Right ventricle myocardium superior (tissue), 1 donor: ENCODE data around the gene POLR1B. TPM values are rescaled to one million over a fixed set of nuclear protein-coding genes. Genes with fewer than 3 reads are reported as not detected.
"Not testable (repeated sequence)": the region's sequence is repeated elsewhere in the genome, so short reads cannot be mapped to it uniquely, and the experiment has no call there.

ENCODE experiments used
- ATAC-seq: fragments of 200-7000 bp; cut with Tn5 transposase; one replicate; pipeline ENCODE4 v1.9.1; 2020; ENCODE audit warnings: mild to moderate bottlenecking; ENCODE audit not compliant: poor library complexity
- DNase-seq: peaks from one replicate; pipeline ENCODE4 v3.0.0-alpha.2; 2020
- intact Hi-C: fragments of 100-400 bp; cut with DNase I; formaldehyde crosslinking; loops from one replicate; pipeline ENCODE4 v1.11.2; 2022
- long read RNA-seq: library from polyadenylated mRNA; unstranded; transcript quantifications from one replicate; pipeline ENCODE4 v2.0.0, GENCODE V29; 2021
- total RNA-seq: library from RNA; stranded (reverse); fragmentation: NEBNext Ultra II Directional; extraction: Animal tissue kit (Norgen Biotek cat#: 25700); gene quantifications from one replicate; pipeline ENCODE4 v1.2.1, GENCODE V29; 2021
- donor health status: DM: no; HTN: yes; CAD: no; lungs with severe emphysema.

POLR1B gene
- 9.1 TPM for total RNA-seq
- long read RNA-seq, full-length matches to known transcripts, result 20 of 21 reads
- long read RNA-seq, partial matches to known transcripts, result 1 of 21 reads
- long read RNA-seq, other reads (novel, unspliced or antisense), result 0 of 21 reads

- intact Hi-C loops, result loop anchor here (5.0 kb wide), 1 partner anchor 40 kb away; the partner anchor contains the start of gene CHCHD5
These were observed at the start of gene POLR1B for GRCh38 chr2:112542123-112542983. POLR1B (plus strand) TSS chr2:112542465; CDS start chr2:112542495, 30 bp downstream.

GRCh38 chr2:112493048-112493447 lies 49.2 kb upstream of the POLR1B start:
- DNase-seq (no peak), ATAC-seq (no peak)
- intact Hi-C loops, result no loop called here

More at GRCh38 chr2:112542123-112542983, at the start of gene POLR1B:
- DNase-seq, result peak; percentile 91
- ATAC-seq, result peak; percentile 98

- DNase-seq (no peak), ATAC-seq (peak; percentile 62)
- intact Hi-C loops, result no loop called here
These were observed 48.2 kb upstream of the POLR1B start for GRCh38 chr2:112493858-112494648.

GRCh38 chr2:112494828-112495227 lies 47.4 kb upstream of the POLR1B start:
- DNase-seq (no peak), ATAC-seq (no peak)
- intact Hi-C loops, result no loop called here

GRCh38 chr2:112495878-112496277 lies 46.4 kb upstream of the POLR1B start:
- intact Hi-C loops, ATAC-seq, DNase-seq: not testable (repeated sequence)

- DNase-seq, intact Hi-C loops: not testable (repeated sequence)
- peak; percentile 70 for ATAC-seq
These were observed 41.3 kb upstream of the POLR1B start for GRCh38 chr2:112500850-112501484.

GRCh38 chr2:112509239-112509998 lies 32.8 kb upstream of the POLR1B start:
- intact Hi-C loops, ATAC-seq, DNase-seq: not testable (repeated sequence)

GRCh38 chr2:112516801-112517200 lies 25.5 kb upstream of the POLR1B start:
- ATAC-seq, result no peak

GRCh38 chr2:112518807-112519206 lies 23.5 kb upstream of the POLR1B start:
- intact Hi-C loops, result no loop called here

More at GRCh38 chr2:112516801-112517200, 25.5 kb upstream of the POLR1B start:
- intact Hi-C loops, result no loop called here
- no peak for DNase-seq

GRCh38 chr2:112519506-112519905 lies 22.8 kb upstream of the POLR1B start:
- intact Hi-C loops, result no loop called here
- DNase-seq, result no peak
- no peak for ATAC-seq

More at GRCh38 chr2:112518807-112519206, 23.5 kb upstream of the POLR1B start:
- DNase-seq (no peak), ATAC-seq (no peak)

GRCh38 chr2:112520234-112520783 lies 22.0 kb upstream of the POLR1B start:
- ATAC-seq (no peak), DNase-seq (no peak)
- intact Hi-C loops, result no loop called here

- DNase-seq (no peak), ATAC-seq (no peak)
These were observed 18.9 kb upstream of the POLR1B start for GRCh38 chr2:112523291-112523777.

GRCh38 chr2:112524276-112524675 lies 18.0 kb upstream of the POLR1B start:
- ATAC-seq, intact Hi-C loops, DNase-seq: not testable (repeated sequence)

More at GRCh38 chr2:112523291-112523777, 18.9 kb upstream of the POLR1B start:
- intact Hi-C loops, result no loop called here

GRCh38 chr2:112528541-112528940 lies 13.7 kb upstream of the POLR1B start:
- ATAC-seq (no peak), DNase-seq (no peak)
- intact Hi-C loops, result no loop called here

GRCh38 chr2:112529757-112530156 lies 12.5 kb upstream of the POLR1B start:
- intact Hi-C loops, result no loop called here

GRCh38 chr2:112530728-112531127 lies 11.5 kb upstream of the POLR1B start:
- ATAC-seq (no peak), DNase-seq (no peak)
- intact Hi-C loops, result no loop called here

More at GRCh38 chr2:112529757-112530156, 12.5 kb upstream of the POLR1B start:
- ATAC-seq (peak; percentile 46), DNase-seq (no peak)

GRCh38 chr2:112534826-112535225 lies 7.4 kb upstream of the POLR1B start:
- intact Hi-C loops, result no loop called here
- ATAC-seq (no peak), DNase-seq (no peak)
